Hepatocyte (in vitro differentiated cells): ENCODE measurements around the gene ZDHHC14. TPM values are rescaled to one million over a fixed set of nuclear protein-coding genes. Genes with fewer than 3 reads are reported as not detected.
A peak's percentile ranks its signal among the peaks of the same experiment; 100 is the strongest.

Experiments used
- DNase-seq: peaks from one replicate; pipeline ENCODE4 v3.0.0-alpha.2; 2016; ENCODE audit warnings: low spot score
- H2AFZ ChIP-seq: fragments of 200-600 bp; sonication (generic); 2 replicates; pipeline ENCODE4 v1.6.0; 2016; ENCODE audit warnings: antibody characterized with exemption, mild to moderate bottlenecking
- H3K27ac ChIP-seq: fragments of 200-600 bp; sonication (generic); 2 replicates; pipeline ENCODE4 v1.5.1; 2016; ENCODE audit warnings: mild to moderate bottlenecking
- H3K27me3 ChIP-seq: fragments of 200-600 bp; sonication (generic); 2 replicates; pipeline ENCODE4 v1.6.1; 2016
- H3K36me3 ChIP-seq: fragments of 200-600 bp; sonication (generic); replicated peaks from 2 replicates; pipeline ENCODE4 v1.5.1; 2016; ENCODE audit warnings: low read depth; ENCODE audit not compliant: insufficient read depth
- H3K4me1 ChIP-seq: fragments of 200-600 bp; sonication (generic); 2 replicates; pipeline ENCODE4 v1.5.1; 2016; ENCODE audit warnings: mild to moderate bottlenecking, moderate library complexity; ENCODE audit not compliant: insufficient read depth
- H3K4me2 ChIP-seq: fragments of 200-600 bp; sonication (generic); 2 replicates; pipeline ENCODE4 v1.6.0; 2016
- H3K4me3 ChIP-seq: fragments of 200-600 bp; sonication (generic); 2 replicates; pipeline ENCODE4 v1.5.1; 2016; ENCODE audit warnings: mild to moderate bottlenecking
- H3K79me2 ChIP-seq: fragments of 200-600 bp; sonication (generic); 2 replicates; pipeline ENCODE4 v1.6.0; 2017; ENCODE audit warnings: mild to moderate bottlenecking
- H3K9me2 ChIP-seq: fragments of 200-600 bp; sonication (generic); replicated peaks from 2 replicates; pipeline ENCODE4 v1.6.0; 2017; ENCODE audit warnings: mild to moderate bottlenecking; ENCODE audit not compliant: insufficient read depth
- H3K9me3 ChIP-seq: fragments of 200-600 bp; sonication (generic); 2 replicates; pipeline ENCODE4 v1.5.1; 2016; ENCODE audit warnings: low read depth, mild to moderate bottlenecking
- H4K20me1 ChIP-seq: fragments of 200-600 bp; sonication (generic); 2 replicates; pipeline ENCODE4 v1.6.0; 2016; ENCODE audit warnings: mild to moderate bottlenecking; ENCODE audit not compliant: insufficient read depth, poor library complexity, severe bottlenecking
- EZH2 ChIP-seq: fragments of 200-600 bp; sonication (generic); IDR thresholded peaks from 2 replicates; pipeline ENCODE4 v1.6.1; 2016; ENCODE audit warnings: antibody characterized with exemption, mild to moderate bottlenecking, borderline replicate concordance
- EZH2phosphoT487 ChIP-seq: fragments of 200-600 bp; sonication (generic); IDR thresholded peaks from one replicate; pipeline ENCODE4 v1.6.1; 2018; ENCODE audit warnings: antibody characterized with exemption, mild to moderate bottlenecking, low read depth, moderate library complexity; ENCODE audit not compliant: unreplicated experiment, severe bottlenecking
- WGBS: methylation state at CpG from one replicate; pipeline ENCODE4 v1.1.6; 2016; ENCODE audit warnings: low lambda C conversion rate; ENCODE audit errors: missing lambda C conversion rate; 5-methylcytosine and 5-hydroxymethylcytosine counted together
- polyA plus RNA-seq: library from polyadenylated mRNA; unstranded; fragments of >200 nt; fragmentation: Nextera tagmentation; extraction: Ambion mirVana; gene quantifications from 2 replicates; pipeline ENCODE4 v1.2.1, GENCODE V29; 2016
- total RNA-seq: library from RNA; depleted of rRNA; stranded (reverse); fragments of >200 nt; gene quantifications from 2 replicates; pipeline ENCODE4 v1.2.3, GENCODE V29; 2014
- TF ChIP-seq, protein P1 (sequence below): fragments of 200-600 bp; sonication (generic); IDR thresholded peaks from 2 replicates; pipeline ENCODE4 v1.5.1; 2016; ENCODE audit warnings: antibody characterized with exemption, mild to moderate bottlenecking; ENCODE audit not compliant: poor library complexity

ZDHHC14 gene
- total and polyA plus RNA-seq, 2 experiments from 2014 or later: 11.8 to 25.2 TPM

DNA sequence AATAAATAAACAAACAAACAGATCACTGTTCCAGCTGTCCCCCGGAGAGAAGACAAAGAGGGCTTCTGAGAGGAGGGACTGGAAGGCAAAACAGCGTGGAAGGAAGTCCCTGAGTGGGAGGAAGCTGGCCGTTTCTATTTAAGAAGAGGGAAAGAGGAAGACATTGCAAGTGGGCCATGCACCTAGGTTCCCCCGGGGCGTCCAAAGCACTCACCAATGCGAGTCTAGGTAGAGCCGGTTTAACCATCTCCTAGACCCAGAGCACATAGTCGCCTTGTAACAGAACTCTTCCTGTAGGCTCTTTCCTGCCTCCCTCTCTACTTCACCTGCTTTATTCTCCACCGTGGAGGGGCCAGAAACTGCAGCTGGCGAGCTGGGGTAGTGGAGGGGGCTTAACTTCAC lies 158.4 kb downstream of the ZDHHC14 start:
- no peaks in the 10 kb centered on the region for H3K9me3 ChIP-seq
- H3K4me2 ChIP-seq: peak overlapping the region; percentile 62
- peaks cover 23% of the 10 kb centered on the region for H3K79me2 ChIP-seq
- H3K27ac ChIP-seq: peak overlapping the region; percentile 94
- H3K27me3 ChIP-seq: no peaks in the 10 kb centered on the region
- WGBS: 83% methylated on average over 10 of the region's 10 CpGs
- no peaks in the 10 kb centered on the region for H3K36me3 ChIP-seq
- H3K9me2 ChIP-seq: no peaks in the 10 kb centered on the region
- TF ChIP-seq, protein P1, sequence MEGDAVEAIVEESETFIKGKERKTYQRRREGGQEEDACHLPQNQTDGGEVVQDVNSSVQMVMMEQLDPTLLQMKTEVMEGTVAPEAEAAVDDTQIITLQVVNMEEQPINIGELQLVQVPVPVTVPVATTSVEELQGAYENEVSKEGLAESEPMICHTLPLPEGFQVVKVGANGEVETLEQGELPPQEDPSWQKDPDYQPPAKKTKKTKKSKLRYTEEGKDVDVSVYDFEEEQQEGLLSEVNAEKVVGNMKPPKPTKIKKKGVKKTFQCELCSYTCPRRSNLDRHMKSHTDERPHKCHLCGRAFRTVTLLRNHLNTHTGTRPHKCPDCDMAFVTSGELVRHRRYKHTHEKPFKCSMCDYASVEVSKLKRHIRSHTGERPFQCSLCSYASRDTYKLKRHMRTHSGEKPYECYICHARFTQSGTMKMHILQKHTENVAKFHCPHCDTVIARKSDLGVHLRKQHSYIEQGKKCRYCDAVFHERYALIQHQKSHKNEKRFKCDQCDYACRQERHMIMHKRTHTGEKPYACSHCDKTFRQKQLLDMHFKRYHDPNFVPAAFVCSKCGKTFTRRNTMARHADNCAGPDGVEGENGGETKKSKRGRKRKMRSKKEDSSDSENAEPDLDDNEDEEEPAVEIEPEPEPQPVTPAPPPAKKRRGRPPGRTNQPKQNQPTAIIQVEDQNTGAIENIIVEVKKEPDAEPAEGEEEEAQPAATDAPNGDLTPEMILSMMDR: no peak
- TF ChIP-seq EZH2: no peak
- no peak for TF ChIP-seq EZH2phosphoT487
- DNase-seq: no peak
- peaks cover 37% of the 10 kb centered on the region for H3K4me1 ChIP-seq
- no peaks in the 10 kb centered on the region for H4K20me1 ChIP-seq
- no peak overlapping the region for H2AFZ ChIP-seq
- no peak overlapping the region for H3K4me3 ChIP-seq

DNA sequence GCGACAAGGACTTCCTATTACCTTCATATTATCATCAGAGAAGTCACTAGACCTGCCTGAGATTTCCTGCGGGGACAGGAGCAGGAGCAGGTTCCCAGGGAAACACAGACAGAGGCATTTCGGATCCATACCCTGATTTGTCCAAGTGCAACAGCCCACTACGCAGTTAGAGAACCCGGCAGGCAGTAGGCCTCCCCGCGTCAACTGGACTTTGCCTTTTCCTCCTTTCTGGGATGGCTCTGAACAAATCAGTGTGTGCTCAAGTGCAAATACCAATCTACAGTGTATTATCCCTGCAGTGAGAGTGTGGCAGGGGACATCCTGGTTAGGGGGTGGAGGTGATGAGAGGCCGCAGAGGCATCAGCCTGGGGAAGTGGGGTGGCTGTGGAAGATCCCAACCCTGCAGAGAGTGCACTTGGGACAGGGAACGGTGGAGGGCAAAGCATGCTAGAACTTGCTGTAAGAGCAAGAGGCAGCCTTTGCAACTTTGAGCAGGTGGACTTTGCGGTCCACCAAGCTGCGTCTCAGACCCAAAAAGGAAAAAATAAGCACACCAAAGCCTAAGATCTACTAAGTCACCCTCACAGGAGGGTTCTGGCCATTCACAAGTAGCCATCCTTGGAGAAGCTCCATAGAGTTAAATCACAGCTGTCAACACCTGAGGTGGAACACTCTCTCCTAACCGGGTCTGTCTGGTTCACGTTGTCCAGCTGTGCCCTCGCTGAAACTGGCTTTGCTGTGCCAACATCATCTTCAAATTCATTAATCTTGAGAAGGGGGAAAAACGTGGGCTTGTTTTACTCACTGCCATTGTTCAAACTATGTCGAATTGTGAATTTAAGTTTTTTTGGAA lies 159.1 kb downstream of the ZDHHC14 start:
- peak overlapping the region; percentile 62 for H3K4me2 ChIP-seq
- 78% methylated on average over 16 of the region's 16 CpGs for WGBS
- no peaks in the 10 kb centered on the region for H3K27me3 ChIP-seq

DNA sequence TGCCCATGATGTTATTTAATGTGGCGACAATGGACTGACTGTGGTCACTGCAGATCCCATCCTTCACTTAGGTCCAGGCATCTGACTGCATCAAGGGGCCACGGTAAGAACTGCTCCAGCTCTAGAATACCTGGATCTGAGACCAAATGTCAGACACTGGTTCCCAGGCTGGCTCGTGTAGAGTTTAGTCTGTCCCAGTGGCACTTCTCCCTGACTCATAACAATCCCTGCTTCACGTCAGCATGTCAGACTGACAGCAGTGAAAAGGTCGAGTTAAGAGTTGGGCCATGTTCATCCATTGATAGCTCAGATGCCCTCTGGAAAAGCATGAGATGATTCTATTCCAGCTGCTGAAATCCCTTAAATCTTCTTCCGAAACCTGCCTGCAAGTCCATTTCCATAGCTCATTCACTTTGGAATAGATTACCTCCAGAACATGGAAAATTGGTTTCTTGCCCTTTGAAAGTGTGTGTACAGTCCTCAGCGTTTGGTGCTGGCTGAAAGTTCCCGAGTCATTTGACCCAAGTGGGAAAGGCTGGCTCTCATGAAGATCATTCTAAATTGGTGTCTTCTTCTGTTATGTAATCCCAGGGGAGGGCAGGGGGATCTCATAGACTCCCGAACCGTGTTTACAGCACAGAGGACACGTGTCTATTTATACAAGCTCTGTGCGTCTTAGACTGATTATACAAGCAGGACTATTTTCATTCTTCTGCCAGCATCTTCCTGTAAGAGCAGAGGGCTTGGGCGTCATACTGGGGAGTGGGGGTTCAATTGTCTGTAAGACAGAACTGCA lies 160.8 kb downstream of the ZDHHC14 start:
- Histone ChIP-seq H3K4me3 (no peak overlapping the region), H3K79me2 (peaks cover 18% of the 10 kb centered on the region), H3K9me3 (no peaks in the 10 kb centered on the region), H3K36me3 (no peaks in the 10 kb centered on the region), H3K4me1 (peaks cover 19% of the 10 kb centered on the region), H4K20me1 (no peaks in the 10 kb centered on the region), H2AFZ (no peak overlapping the region), H3K9me2 (no peaks in the 10 kb centered on the region), H3K27me3 (no peaks in the 10 kb centered on the region), H3K4me2 (no peak overlapping the region), H3K27ac (no peak overlapping the region)
- TF ChIP-seq EZH2: no peak
- TF ChIP-seq, protein P1: no peak
- no peak for TF ChIP-seq EZH2phosphoT487
- WGBS: 67% methylated on average over 13 of the region's 13 CpGs
- no peak for DNase-seq

More for the DNA sequence above, 159.1 kb downstream of the ZDHHC14 start:
- no peak overlapping the region for H3K4me3 ChIP-seq
- H2AFZ ChIP-seq: no peak overlapping the region
- H3K27ac ChIP-seq: peak overlapping the region; percentile 94
- no peaks in the 10 kb centered on the region for H3K9me3 ChIP-seq
- no peaks in the 10 kb centered on the region for H3K36me3 ChIP-seq
- peaks cover 18% of the 10 kb centered on the region for H3K79me2 ChIP-seq
- DNase-seq: peak; percentile 70
- no peaks in the 10 kb centered on the region for H3K9me2 ChIP-seq
- H4K20me1 ChIP-seq: no peaks in the 10 kb centered on the region
- H3K4me1 ChIP-seq: peaks cover 31% of the 10 kb centered on the region
- TF ChIP-seq EZH2: no peak
- no peak for TF ChIP-seq EZH2phosphoT487
- TF ChIP-seq, protein P1: no peak
